B cell (primary cell): ENCODE measurements around the gene PLEKHO2. TPM values are rescaled to one million over a fixed set of nuclear protein-coding genes. Genes with fewer than 3 reads are reported as not detected.

ENCODE experiments used
- ATAC-seq: fragments of 200-7000 bp; cut with Tn5 transposase; one replicate; pipeline ENCODE4 v1.10.0; 2021; ENCODE audit warnings: low read depth, mild to moderate bottlenecking, moderate number of reproducible peaks, moderate library complexity
- CTCF ChIA-PET: fragments of 350-600 bp; sonication (Branson Sonifier 250); formaldehyde crosslinking; loops from one replicate; lab custom pipeline; 2021; ENCODE audit warnings: antibody characterized with exemption, inconsistent platforms; lab: Charles Lee
- POLR2A ChIA-PET: fragments of 350-600 bp; sonication (Branson Sonifier 250); formaldehyde crosslinking; loops from one replicate; lab custom pipeline; 2021; ENCODE audit warnings: antibody characterized with exemption; lab: Charles Lee
- DNase-seq: peaks from one replicate; pipeline ENCODE4 v3.0.0; 2013
- H2AFZ ChIP-seq: 2 replicates; pipeline ENCODE4 v1.6.1; 2012; ENCODE audit warnings: mild to moderate bottlenecking, low read depth, low read length; ENCODE audit not compliant: insufficient read depth, poor library complexity, severe bottlenecking
- H3K27ac ChIP-seq, 2 donors: 1 replicate in 1 of 2; 2 replicates in 1 of 2; pipeline ENCODE4 v1.5.1; 2012 to 2013; ENCODE audit warnings: low read length in 2 of 2, mild to moderate bottlenecking in 2 of 2, moderate library complexity in 1 of 2
- H3K27me3 ChIP-seq, 4 experiments: fragments of 200-600 bp in 1 of 4; sonication (generic) in 1 of 4; replicated peaks in 1 of 4; 1 replicate in 2 of 4; 2 replicates in 2 of 4; pipeline versions ENCODE4 v1.6.1 to v1.7.0; 2013 to 2016; ENCODE audit warnings: low read length in 3 of 4, mild to moderate bottlenecking in 2 of 4, mixed read lengths in 1 of 4, moderate library complexity in 1 of 4; ENCODE audit not compliant: insufficient read depth in 4 of 4, control insufficient read depth in 3 of 4; ENCODE audit errors: control extremely low read depth in 1 of 4
- H3K36me3 ChIP-seq, 2 experiments: replicated peaks in 1 of 2; 1 replicate in 1 of 2; 2 replicates in 1 of 2; pipeline versions ENCODE4 v1.6.1 to v1.7.1; 2013; ENCODE audit warnings: low read length in 1 of 2; ENCODE audit not compliant: insufficient read depth in 2 of 2, control insufficient read depth in 1 of 2; ENCODE audit errors: control extremely low read depth in 1 of 2, extremely low read depth in 1 of 2
- H3K4me1 ChIP-seq, 2 donors: fragments of 200-600 bp in 1 of 2; sonication (generic) in 1 of 2; 1 replicate in 1 of 2; 2 replicates in 1 of 2; pipeline versions ENCODE4 v1.5.1 to v1.6.1; 2013 to 2017; ENCODE audit warnings: low read length in 2 of 2; ENCODE audit not compliant: control insufficient read depth in 2 of 2, insufficient read depth in 2 of 2
- H3K4me2 ChIP-seq: replicated peaks from 2 replicates; pipeline ENCODE3; 2012; ENCODE audit warnings: mild to moderate bottlenecking, low read depth, low read length; ENCODE audit not compliant: poor library complexity, severe bottlenecking
- H3K4me3 ChIP-seq, 5 experiments: fragments of 200-600 bp in 1 of 5; sonication (generic) in 1 of 5; 1 replicate in 3 of 5; 2 replicates in 2 of 5; pipeline versions ENCODE4 v1.5.1 to v1.7.0; 2011 to 2016; ENCODE audit warnings: low read length in 4 of 5, mild to moderate bottlenecking in 4 of 5, low read depth in 2 of 5, control low read depth in 1 of 5, moderate library complexity in 1 of 5; ENCODE audit not compliant: insufficient read depth in 1 of 5; ENCODE audit errors: control extremely low read depth in 1 of 5, extremely low read depth in 1 of 5
- H3K79me2 ChIP-seq: fragments of 200-600 bp; sonication (generic); one replicate; pipeline ENCODE4 v1.6.0; 2016; ENCODE audit warnings: low read length; ENCODE audit not compliant: control insufficient read depth, insufficient read depth
- H3K9ac ChIP-seq: fragments of 200-600 bp; sonication (generic); 2 replicates; pipeline ENCODE4 v1.6.1; 2017; ENCODE audit warnings: mild to moderate bottlenecking, low read length, moderate library complexity
- H3K9me3 ChIP-seq, 3 donors: one replicate each; pipeline versions ENCODE4 v1.6.1 to v1.7.1; 2013; ENCODE audit warnings: low read length in 2 of 3; ENCODE audit not compliant: control insufficient read depth in 2 of 3, insufficient read depth in 1 of 3; ENCODE audit errors: control extremely low read depth in 1 of 3
- H4K20me1 ChIP-seq: 2 replicates; pipeline ENCODE4 v1.6.0; 2012; ENCODE audit warnings: mild to moderate bottlenecking, low read length; ENCODE audit not compliant: insufficient read depth, control insufficient read depth, poor library complexity, severe bottlenecking
- H3K27ac Mint-ChIP-seq: one replicate; pipeline ENCODE4 v1.8.0; 2021; ENCODE audit warnings: mixed read lengths
- H3K27me3 Mint-ChIP-seq: one replicate; pipeline ENCODE4 v1.8.0; 2021; ENCODE audit warnings: mixed read lengths
- H3K4me1 Mint-ChIP-seq: one replicate; pipeline ENCODE4 v1.8.0; 2021; ENCODE audit warnings: mixed read lengths
- H3K4me3 Mint-ChIP-seq: one replicate; pipeline ENCODE4 v1.8.0; 2021; ENCODE audit warnings: mixed read lengths
- H3K9me3 Mint-ChIP-seq: one replicate; pipeline ENCODE4 v1.8.0; 2022; ENCODE audit warnings: mixed read lengths; ENCODE audit not compliant: insufficient read depth
- EZH2 ChIP-seq: IDR thresholded peaks from 2 replicates; pipeline ENCODE4 v1.6.1; 2012; ENCODE audit warnings: borderline replicate concordance, low read depth, mild to moderate bottlenecking, moderate library complexity, low read length; ENCODE audit not compliant: insufficient read depth, poor library complexity, severe bottlenecking
- WGBS: methylation state at CpG from one replicate; pipeline ENCODE4 v1.1.5; 2013; ENCODE audit warnings: missing lambda C conversion rate; ENCODE audit not compliant: insufficient coverage; 5-methylcytosine and 5-hydroxymethylcytosine counted together
- intact Hi-C: fragments of 100-400 bp; cut with micrococcal nuclease; formaldehyde crosslinking; loops from one replicate; pipeline ENCODE4 v1.10.0; 2022
- polyA plus RNA-seq: library from polyadenylated mRNA; depleted of rRNA; stranded (reverse); fragments of >200 nt; gene quantifications from 2 replicates; pipeline ENCODE4 v1.2.3, GENCODE V29; 2012
- total RNA-seq, 2 donors: library from RNA; stranded (reverse); fragments of 120-200 nt in 1 of 2; gene quantifications; 1 replicate in 1 of 2; 2 replicates in 1 of 2; pipeline versions ENCODE4 v1.2.3 to v1.2.4, GENCODE V29; 2013 to 2022
- TF ChIP-seq, protein P1 (sequence below): fragments of 200-600 bp; IDR thresholded peaks from one replicate; pipeline ENCODE4 v1.8.0; 2022; ENCODE audit warnings: antibody characterized with exemption, mild to moderate bottlenecking

PLEKHO2 gene
- total and polyA plus RNA-seq, 2 donors (not counting 1 experiment from before 2014, with no cell fraction given): 13.7 to 23.1 TPM

DNA sequence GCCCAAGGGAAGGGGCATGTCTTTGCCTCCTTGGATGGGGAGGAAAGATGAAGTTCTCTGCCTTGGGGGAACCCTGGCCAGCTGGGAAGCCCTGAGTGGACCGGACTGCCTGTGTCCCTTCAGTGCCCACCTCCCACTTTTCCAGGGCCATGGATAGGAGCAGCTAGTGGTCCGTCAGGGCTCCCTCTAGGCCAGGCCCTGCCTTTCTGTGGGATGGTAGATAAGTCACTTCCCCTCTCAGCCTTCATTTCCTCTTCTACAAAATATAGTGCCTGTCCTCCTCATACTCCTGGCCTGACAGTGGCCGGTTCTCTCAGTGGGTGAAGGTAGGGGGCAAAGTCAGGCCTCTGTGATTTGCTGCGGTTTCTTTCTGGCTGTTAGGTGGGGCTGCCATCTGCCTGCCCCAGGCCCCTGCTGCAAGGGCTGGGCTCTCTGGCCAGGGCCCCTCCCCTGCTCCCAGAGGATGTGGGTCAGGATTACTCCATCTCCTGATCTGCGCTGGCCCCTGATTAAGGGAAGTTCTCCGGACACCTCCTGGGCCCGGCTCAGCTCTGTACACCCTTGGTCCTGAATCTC is 1.4 kb downstream of the PLEKHO2 start:
- Mint-ChIP-seq H3K4me3 (peak overlapping the region; percentile 91), H3K27me3 (no peaks in the 10 kb centered on the region), H3K9me3 (no peaks in the 10 kb centered on the region), H3K27ac (peak overlapping the region; percentile 84), H3K4me1 (peaks cover 67% of the 10 kb centered on the region)
- ChIA-PET POLR2A (interaction anchor here (0.6 to 2.8 kb wide), 5 partner anchors 11 to 141 kb away, joined by 3 to 23 read pairs (median 3); no protein-coding TSS in a partner anchor), CTCF (interaction anchor here (0.8 to 4.0 kb wide), 6 partner anchors 12 to 147 kb away, joined by 3 to 34 read pairs (median 4); partner anchors contain the start of gene SPG21)
- Histone ChIP-seq H3K4me2 (peak overlapping the region; percentile 96), H3K36me3 (peaks cover 0 to 8% of the 10 kb centered on the region in 2 experiments), H2AFZ (peak overlapping the region; percentile 71), H3K4me3 (peak overlapping the region; percentile 67 to 88 (median 72)), H3K79me2 (peaks cover 63% of the 10 kb centered on the region), H3K27me3 (no peaks in the 10 kb centered on the region), H3K27ac (peak overlapping the region; percentile 65 to 85), H4K20me1 (peaks cover 46% of the 10 kb centered on the region), H3K9me3 (no peaks in the 10 kb centered on the region), H3K4me1 (peaks cover 60 to 69% of the 10 kb centered on the region in 2 donors), H3K9ac (peak overlapping the region; percentile 93)
- intact Hi-C loops: loop anchor here (1.0 to 5.0 kb wide), 2 partner anchors 8 to 149 kb away; no protein-coding TSS in a partner anchor
- DNase-seq (peak; percentile 52), ATAC-seq (no peak)
- TF ChIP-seq, protein P1, sequence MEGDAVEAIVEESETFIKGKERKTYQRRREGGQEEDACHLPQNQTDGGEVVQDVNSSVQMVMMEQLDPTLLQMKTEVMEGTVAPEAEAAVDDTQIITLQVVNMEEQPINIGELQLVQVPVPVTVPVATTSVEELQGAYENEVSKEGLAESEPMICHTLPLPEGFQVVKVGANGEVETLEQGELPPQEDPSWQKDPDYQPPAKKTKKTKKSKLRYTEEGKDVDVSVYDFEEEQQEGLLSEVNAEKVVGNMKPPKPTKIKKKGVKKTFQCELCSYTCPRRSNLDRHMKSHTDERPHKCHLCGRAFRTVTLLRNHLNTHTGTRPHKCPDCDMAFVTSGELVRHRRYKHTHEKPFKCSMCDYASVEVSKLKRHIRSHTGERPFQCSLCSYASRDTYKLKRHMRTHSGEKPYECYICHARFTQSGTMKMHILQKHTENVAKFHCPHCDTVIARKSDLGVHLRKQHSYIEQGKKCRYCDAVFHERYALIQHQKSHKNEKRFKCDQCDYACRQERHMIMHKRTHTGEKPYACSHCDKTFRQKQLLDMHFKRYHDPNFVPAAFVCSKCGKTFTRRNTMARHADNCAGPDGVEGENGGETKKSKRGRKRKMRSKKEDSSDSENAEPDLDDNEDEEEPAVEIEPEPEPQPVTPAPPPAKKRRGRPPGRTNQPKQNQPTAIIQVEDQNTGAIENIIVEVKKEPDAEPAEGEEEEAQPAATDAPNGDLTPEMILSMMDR: no peak
- TF ChIP-seq EZH2: no peak
- WGBS: 13% methylated on average over 4 of the region's 7 CpGs

DNA sequence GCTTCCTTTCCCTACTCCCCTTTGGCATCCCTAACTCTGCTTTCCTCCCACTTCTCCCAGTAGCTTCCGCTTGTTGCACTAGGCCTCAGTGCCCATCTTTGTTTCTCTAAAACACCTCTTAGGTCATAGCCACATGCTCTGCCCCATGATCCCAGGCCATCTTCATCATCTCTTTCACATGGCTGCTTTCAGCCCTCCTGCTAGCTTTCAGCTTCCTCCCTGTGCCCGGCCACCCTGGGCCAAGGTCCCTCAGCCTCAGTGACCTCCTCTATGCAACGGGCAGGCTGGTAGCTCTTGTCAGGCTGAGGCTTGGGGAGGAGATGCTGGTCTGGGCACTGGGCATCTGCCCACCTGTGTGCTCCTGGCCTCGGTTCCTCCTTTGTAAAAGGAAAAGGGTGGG is 2.3 kb downstream of the PLEKHO2 start:
- CTCF ChIA-PET: interaction anchor here (0.9 to 4.0 kb wide), 7 partner anchors 12 to 146 kb away, joined by 3 to 34 read pairs (median 5); partner anchors contain the start of gene SPG21
- POLR2A ChIA-PET: interaction anchor here (0.8 to 2.8 kb wide), 3 partner anchors 29 to 50 kb away, joined by 3 to 23 read pairs (median 3); no protein-coding TSS in a partner anchor
- 46% methylated on average over 2 of the region's 4 CpGs for WGBS
- Histone ChIP-seq H3K36me3 (peaks cover 0 to 17% of the 10 kb centered on the region in 2 experiments), H3K4me2 (peak overlapping the region; percentile 96), H2AFZ (no peak overlapping the region), H3K9ac (peak overlapping the region; percentile 54), H4K20me1 (peaks cover 53% of the 10 kb centered on the region), H3K9me3 (no peaks in the 10 kb centered on the region), H3K79me2 (peaks cover 72% of the 10 kb centered on the region), H3K4me1 (peaks cover 62 to 72% of the 10 kb centered on the region in 2 donors), H3K27me3 (no peaks in the 10 kb centered on the region), H3K4me3 (peak overlapping the region; percentile 26 to 88 (median 45)), H3K27ac (peak overlapping the region; percentile 56 to 85)
- Mint-ChIP-seq H3K27ac (peak overlapping the region; percentile 84), H3K27me3 (no peaks in the 10 kb centered on the region), H3K9me3 (no peaks in the 10 kb centered on the region), H3K4me1 (peaks cover 70% of the 10 kb centered on the region), H3K4me3 (peak overlapping the region; percentile 91)
- ATAC-seq (no peak), DNase-seq (peak; percentile 44)
- TF ChIP-seq EZH2: no peak
- TF ChIP-seq, protein P1: no peak
- intact Hi-C loops: loop anchor here (1.0 to 5.0 kb wide), 2 partner anchors 9 to 148 kb away; no protein-coding TSS in a partner anchor
